ENCODE results near the gene ERGIC3. TPM values are rescaled to one million over a fixed set of nuclear protein-coding genes. Genes with fewer than 3 reads are reported as not detected.
A peak's percentile ranks its signal among the peaks of the same experiment; 100 is the strongest.

Gene ERGIC3
- total RNA-seq (2014; rRNA removed): 239 and 270 TPM in 2 replicates
- polyA plus RNA-seq (2012): 330 TPM

DNA sequence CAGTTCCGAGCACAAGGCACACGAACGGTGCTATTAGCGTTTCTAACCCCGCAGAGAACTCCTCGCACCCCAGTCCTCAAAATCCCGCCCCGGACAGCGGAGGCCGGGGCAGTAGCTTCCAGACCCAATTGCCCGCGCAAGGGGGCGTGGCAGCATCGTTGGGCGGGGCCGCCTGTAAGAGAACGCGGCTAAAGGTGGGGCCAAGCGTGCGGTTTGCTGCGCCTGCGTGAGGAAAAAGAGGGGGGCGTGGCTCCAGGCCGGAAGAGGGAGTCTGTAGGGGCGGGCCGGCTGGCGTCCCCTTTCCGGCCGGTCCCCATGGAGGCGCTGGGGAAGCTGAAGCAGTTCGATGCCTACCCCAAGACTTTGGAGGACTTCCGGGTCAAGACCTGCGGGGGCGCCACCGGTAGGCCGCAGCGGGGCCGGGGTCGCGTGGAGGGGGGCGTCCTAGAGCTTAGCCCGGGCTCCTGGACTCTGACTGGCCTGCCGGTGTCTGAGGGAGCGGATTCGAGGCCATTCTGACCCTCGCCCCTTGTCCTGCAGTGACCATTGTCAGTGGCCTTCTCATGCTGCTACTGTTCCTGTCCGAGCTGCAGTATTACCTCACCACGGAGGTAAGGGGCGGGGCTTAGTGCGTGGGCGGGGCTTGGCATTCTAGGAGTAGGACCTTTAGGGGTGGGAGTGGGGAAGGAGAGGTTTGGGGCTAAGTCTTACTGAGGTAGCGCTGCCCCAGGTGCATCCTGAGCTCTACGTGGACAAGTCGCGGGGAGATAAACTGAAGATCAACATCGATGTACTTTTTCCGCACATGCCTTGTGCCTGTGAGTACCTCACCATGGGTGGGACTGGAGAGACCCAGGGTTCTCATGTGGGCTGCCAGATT, at the start of gene ERGIC3:
ERGIC3 (plus strand) TSS at position 296 of the 880 bp plus-strand sequence; CDS start at position 316, 20 bp downstream.
- peak; percentile 93 for DNase-seq (ENCODE audit: low read depth)

GRCh38 chr20:35492352-35492751, 49.5 kb upstream of the ERGIC3 start:
- no peak for DNase-seq (ENCODE audit: low read depth)

GRCh38 chr20:35496481-35496880, 45.4 kb upstream of the ERGIC3 start:
- DNase-seq (ENCODE audit: low read depth): no peak

GRCh38 chr20:35497320-35497719, 44.6 kb upstream of the ERGIC3 start:
- no peak for DNase-seq (ENCODE audit: low read depth)

DNA sequence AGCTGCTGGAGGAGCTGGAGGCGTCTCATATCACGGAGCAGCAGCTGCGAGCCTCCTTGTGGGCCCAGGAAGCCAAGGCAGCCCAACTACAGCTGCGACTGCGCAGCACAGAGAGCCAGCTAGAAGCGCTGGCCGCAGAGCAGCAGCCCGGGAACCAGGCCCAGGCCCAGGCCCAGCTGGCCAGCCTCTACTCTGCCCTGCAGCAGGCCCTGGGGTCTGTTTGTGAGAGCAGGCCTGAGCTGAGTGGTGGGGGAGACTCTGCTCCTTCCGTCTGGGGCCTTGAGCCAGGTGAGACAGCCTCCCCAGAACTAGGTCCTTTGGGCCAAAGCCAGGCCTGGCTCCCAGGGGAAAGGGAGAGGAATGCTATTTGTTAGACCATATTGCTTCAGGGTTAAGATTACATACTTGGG, 44.1 kb upstream of the ERGIC3 start:
- DNase-seq (ENCODE audit: low read depth): peak; percentile 75

- DNase-seq (ENCODE audit: low read depth): no peak
Measured at GRCh38 chr20:35499271-35499670, 42.6 kb upstream of the ERGIC3 start.

- no peak for DNase-seq (ENCODE audit: low read depth)
Measured at GRCh38 chr20:35502352-35502751, 39.5 kb upstream of the ERGIC3 start.

DNA sequence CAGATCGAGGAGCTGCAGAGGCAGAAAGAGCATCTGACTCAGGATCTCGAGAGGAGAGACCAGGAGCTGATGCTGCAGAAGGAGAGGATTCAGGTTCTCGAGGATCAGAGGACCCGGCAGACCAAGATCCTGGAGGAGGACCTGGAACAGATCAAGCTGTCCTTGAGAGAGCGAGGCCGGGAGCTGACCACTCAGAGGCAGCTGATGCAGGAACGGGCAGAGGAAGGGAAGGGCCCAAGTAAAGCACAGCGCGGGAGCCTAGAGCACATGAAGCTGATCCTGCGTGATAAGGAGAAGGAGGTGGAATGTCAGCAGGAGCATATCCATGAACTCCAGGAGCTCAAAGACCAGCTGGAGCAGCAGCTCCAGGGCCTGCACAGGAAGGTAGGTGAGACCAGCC, 38.6 kb upstream of the ERGIC3 start:
- no peak for DNase-seq (ENCODE audit: low read depth)

DNA sequence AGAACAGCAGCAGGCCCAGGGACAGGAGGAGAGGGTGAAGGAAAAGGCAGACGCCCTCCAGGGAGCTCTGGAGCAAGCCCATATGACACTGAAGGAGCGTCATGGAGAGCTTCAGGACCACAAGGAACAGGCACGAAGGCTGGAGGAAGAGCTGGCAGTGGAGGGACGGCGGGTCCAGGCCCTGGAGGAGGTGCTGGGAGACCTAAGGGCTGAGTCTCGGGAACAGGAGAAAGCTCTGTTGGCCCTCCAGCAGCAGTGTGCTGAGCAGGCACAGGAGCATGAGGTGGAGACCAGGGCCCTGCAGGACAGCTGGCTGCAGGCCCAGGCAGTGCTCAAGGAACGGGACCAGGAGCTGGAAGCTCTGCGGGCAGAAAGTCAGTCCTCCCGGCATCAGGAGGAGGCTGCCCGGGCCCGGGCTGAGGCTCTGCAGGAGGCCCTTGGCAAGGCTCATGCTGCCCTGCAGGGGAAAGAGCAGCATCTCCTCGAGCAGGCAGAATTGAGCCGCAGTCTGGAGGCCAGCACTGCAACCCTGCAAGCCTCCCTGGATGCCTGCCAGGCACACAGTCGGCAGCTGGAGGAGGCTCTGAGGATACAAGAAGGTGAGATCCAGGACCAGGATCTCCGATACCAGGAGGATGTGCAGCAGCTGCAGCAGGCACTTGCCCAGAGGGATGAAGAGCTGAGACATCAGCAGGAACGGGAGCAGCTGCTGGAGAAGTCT, 37.9 kb upstream of the ERGIC3 start:
- no peak for DNase-seq (ENCODE audit: low read depth)

- no peak for DNase-seq (ENCODE audit: low read depth)
Measured at GRCh38 chr20:35504751-35505150, 37.1 kb upstream of the ERGIC3 start.

- DNase-seq (ENCODE audit: low read depth): no peak
Measured at GRCh38 chr20:35506179-35506578, 35.7 kb upstream of the ERGIC3 start.

- peak; percentile 17 for DNase-seq (ENCODE audit: low read depth)
Measured at GRCh38 chr20:35506872-35507638, 34.8 kb upstream of the ERGIC3 start.

GRCh38 chr20:35508493-35509218, 33.2 kb upstream of the ERGIC3 start:
- no peak for DNase-seq (ENCODE audit: low read depth)

GRCh38 chr20:35510951-35511735, 30.7 kb upstream of the ERGIC3 start:
- DNase-seq (ENCODE audit: low read depth): no peak

GRCh38 chr20:35511814-35512420, 30.0 kb upstream of the ERGIC3 start:
- DNase-seq (ENCODE audit: low read depth): peak; percentile 16

DNA sequence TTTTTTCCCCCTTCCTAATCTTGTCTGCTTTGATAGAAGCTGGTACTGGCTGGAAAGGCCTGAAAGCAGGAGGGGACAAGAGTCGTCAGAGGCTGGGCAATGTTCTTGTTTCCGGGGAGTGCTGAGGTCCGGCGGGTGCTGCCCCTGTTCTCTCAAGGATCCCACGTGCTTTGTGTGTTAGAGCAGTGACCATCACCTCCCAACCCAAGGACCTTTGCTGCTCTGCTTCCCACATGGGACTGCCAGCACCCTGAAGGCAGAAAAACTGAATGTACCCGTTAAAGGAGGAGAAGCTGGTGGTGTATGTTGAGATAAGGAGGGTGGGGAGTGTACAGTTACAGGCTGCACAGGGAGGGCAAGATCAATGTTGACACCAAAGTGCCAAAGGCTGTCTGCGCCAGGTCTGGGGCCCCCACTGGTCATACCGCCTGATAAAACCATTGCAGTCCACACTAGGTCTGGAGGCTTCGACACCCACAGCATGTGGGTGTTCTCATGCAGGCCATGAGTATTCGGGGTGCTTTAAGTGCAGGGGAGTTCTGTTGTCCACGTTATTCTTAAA, 27.4 kb upstream of the ERGIC3 start:
- no peak for DNase-seq (ENCODE audit: low read depth)

- no peak for DNase-seq (ENCODE audit: low read depth)
Measured at GRCh38 chr20:35515341-35515740, 26.5 kb upstream of the ERGIC3 start.

DNA sequence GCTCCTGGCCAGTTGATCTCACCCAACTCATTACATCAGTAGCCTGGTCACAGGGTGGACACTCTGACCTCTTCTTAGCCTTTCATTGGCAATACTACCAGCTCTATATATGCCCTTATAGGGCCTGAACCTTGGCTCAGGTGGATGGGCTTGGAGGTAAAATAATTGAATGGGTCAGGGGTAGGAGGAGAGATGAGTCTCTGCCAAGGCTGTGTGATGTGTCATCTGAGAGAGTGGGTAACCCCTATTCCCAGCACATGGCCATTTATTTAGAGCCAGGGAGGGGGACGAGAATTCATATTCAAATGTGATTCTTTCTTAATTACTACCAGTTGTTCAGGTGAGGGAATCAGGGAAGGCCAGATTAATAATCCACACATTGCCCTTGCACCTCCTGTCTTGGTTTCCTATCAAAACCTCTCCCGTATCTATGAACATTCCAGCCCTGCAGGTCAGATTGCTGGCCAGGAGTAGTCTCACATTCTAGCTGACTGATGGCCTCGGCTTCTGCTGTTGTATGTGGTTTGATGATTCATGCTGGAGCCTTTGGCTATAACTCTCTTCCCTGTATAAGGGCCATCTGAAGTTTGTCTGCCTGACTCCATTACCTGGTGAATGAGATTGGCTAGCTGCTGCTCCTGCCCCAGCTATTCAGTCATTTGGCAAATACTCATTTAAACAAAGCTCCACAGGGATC, 25.8 kb upstream of the ERGIC3 start:
- peak; percentile 81 for DNase-seq (ENCODE audit: low read depth)

GRCh38 chr20:35517125-35517524, 24.8 kb upstream of the ERGIC3 start:
- no peak for DNase-seq (ENCODE audit: low read depth)
